Iris pigment epithelial cell (primary cell): ENCODE results near the gene ST7.
"Not testable (repeated sequence)": the region's sequence is repeated elsewhere in the genome, so short reads cannot be mapped to it uniquely, and the experiment has no call there.

Source experiments
- DNase-seq: peaks from one replicate; pipeline ENCODE4 v3.0.0-alpha.2; 2011; ENCODE audit warnings: low read depth

ST7 gene

DNA sequence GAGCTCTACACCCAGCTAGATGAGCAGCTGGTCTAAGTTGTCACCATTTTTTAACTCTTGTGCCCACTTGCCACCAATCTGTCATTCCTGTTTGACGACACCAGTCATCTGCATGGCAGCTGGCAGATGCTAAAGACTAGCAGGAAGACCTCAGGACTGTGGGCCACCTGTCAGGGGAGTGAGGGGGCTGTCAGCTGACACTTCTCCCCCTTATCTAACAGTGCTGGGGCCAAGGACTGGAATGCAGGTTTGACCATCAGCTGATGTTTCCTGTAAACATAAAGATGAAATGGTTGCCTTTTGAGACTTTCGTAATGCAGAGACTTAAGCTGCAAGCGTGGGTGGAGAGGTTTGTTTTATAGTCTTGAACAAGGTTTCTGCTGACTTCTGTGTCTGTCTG, 276.0 kb downstream of the ST7 start:
- DNase-seq, result peak; percentile 93

DNA sequence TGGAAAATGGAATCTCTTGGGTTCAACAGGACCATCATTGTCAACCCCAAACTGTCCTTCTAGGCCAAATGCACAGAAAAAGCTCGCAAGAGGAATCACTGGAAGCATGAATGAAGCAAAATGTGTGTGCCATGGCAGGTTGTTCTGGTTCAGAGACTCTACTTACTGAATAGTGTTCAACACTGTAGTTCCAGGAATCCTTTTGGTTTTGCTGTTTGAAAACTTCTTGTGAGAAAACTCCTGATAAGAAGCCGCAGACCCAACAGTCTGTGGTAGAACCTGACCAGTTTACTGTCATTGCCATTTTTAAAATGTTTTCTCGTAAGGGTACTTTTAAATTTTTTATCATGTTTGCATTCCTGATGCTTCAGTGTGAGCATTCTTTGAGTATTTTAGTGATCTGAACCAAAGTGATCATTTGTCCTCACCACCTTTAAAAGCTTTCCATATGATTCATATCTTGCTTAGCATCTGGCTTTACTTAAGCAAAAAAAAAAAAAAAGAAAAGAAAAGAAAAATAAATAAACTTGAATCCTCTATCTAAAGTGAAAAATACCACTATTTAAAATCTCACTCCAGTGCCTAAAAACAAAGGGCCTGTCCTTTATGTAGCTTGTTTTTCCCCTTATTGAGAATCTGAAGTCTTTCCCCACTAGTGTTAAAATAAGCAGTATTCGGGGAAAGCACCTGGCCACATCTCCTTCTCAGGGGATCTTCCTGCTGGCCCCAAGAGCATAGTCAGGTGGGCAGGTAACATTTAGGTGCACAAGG, 277.2 kb downstream of the ST7 start:
- peak; percentile 96 for DNase-seq

DNA sequence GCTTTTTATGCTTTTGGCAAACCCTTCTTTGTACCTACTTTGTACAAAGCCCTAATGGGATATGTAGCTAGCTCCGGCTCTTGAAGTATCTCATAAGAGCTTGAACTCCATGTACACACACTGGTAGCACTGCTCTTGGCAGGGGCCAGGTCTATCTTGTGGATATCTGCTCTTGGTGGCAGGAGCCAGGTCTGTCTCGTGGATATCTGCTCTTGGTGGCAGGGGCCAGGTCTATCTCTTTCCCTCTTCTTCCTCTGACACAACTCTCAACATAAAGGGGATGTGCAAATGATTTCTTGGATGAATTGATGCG, 277.7 kb downstream of the ST7 start:
- no peak for DNase-seq

DNA sequence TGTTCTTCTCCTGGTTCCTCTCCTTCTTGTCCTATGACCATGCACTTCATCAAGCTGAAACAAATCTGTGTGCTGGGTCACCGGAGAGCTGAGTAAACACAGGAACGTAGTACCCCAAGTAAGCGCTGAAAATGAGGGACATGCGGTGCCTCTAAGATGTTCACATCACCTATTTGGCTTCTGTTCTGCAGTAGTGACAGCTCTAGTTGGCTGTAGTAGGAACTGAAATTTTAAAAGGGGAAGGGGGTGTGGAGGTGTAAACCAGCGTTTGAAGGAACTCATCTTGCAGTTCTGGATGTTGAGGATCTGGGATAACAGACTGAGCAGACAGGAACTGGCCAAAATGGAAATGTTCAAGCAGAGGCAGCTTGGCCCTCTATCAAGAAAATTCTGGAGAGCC, 284.3 kb downstream of the ST7 start:
- DNase-seq, result no peak

DNA sequence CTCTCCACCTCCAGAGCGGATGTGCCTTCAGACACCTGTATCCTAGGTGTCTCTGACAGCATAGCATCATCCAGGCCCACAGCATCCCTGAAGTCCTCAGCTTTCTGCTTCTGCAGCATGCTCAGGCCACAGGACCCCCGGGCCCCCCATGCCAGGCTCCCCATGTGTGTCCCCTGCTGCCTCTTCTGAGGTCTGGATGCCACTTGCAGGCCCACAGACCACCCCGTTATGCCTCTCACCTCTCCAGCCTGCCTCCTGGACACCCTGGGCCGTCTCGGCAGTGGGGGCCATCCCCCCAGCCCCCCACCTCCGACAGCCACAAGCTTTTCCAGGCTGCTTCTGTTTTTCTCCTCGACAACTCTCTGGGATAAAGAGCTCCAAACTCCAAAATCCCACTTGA, 285.2 kb downstream of the ST7 start:
- DNase-seq, result no peak

DNA sequence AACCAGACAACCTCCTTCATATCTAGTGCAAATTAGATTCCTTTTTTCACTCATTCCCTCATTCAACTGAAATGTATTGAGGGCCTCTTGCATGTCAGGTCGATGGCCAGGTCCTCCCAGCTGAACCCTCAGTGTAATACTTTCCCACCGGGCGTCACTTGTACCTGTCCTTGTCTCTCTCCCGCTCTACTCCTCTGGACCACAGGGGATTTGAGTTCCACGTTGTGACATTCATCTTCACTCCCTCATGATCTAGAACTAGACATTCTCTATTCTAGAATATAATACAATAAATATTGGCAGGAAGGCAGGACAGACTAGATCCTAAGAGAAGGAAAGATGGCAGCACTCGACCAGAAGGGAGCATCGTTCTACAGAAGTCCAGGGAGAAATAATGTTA, 285.6 kb downstream of the ST7 start:
- no peak for DNase-seq

DNA sequence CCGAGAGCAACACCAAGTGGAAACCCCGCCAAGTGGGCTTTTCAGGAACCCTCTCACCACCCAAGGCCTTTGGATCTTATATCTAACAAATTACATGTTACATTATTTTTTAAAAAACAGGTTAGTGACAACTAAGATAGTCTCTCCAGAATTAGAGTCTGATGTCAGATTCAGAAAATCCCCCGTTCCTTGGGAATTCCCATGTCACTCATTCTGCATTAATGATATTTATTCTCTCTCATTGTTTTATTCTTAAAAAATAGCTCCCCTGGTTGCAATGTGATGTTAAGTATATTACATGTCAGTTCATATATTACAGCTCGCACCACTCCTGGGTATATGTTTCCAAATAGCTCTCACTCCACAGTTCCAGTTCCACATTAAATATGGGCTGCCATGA, 287.8 kb downstream of the ST7 start:
- no peak for DNase-seq

DNA sequence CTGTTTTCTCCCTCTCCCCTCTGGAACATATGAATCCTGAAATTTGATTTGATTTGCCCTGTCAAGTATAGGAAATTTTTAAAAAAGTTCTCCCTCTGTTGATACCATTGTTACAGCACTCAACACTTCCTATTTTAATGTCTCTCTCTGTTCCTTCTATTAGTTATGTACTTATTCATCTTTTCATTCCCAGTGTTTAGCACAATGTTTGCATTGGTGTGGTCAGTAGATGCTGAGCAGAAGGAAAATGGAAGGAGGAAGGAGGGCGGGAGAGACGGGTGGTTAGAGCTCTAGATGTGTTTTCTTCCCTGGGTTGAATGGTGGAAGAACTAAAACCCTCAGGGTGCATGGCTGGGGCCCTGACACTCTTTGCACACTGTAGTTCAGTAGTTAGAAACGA, 290.1 kb downstream of the ST7 start:
- no peak for DNase-seq

DNA sequence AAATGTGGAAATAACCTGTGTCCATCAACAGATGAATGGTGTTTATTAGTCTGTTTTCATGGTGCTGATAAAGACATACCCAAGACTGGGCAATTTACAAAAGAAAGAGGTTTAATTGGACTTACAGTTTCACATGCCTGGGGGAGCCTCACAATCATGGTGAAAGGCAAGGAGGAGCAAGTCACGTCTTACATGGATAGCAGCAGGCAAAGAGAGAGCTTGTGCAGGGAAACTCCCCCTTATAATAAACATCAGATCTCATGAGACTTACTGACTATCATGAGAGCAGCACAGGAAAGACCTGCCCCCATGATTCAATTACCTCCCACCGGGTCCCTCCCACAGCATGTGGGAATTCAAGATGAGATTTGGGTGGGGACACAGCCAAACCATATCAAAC, 292.4 kb downstream of the ST7 start:
- not testable (repeated sequence) for DNase-seq

DNA sequence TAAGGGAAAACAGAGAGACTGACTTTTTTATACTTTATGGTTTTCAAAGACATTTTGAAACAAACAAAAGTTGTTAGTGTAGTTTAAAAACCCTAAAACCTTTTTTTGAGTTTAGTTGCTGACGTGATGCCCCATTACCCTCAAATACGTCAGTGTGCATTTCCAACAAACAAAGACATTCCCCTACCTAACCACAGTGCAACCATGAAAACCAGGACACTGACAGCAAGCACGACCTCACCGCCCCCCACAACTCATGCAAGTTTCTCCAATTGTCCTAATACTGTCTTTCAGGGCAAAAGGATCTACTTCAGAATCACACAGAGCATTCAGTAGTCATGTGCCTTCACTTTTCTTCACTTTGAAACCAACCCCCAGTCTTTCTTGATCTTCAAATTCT, 294.5 kb downstream of the ST7 start:
- DNase-seq, result no peak

DNA sequence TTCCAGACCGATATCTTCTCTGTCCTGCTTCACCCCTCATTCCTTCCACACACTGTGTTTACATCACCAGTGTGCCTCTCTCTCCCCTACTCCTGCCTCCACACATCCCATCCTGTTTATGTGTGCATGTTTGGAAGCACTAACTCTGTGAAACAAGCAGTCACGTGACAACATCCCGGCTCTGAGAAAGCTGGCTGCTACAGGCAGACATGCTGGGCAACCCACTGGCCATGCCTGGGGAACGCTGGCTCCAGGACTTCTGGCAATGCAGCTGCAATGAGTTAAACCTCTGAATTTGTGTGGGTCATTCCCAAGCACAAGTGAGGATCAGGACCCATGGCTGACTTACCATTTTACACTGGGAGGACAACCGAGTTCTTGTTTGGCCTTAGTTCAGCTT, 295.5 kb downstream of the ST7 start:
- DNase-seq, result no peak

DNA sequence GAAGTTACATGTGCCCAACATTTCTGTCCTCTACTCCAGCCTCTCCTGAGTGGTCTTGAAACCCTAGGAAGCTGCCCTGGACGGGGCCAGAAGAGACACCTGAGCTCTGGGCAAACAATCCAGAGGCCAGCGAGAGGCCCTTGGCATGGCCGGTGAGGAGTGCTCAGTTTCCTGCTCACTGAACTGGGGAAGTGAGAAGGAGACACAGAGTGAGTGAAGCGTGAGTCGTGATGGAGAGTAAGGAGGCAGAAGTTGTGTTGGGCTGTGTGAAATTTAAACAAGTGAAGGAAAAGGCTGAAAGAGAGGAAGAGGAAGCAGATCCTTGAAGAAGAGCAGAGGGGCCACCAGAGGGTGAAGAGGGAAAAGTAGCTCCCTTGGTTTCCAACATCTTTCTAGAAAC, 296.4 kb downstream of the ST7 start:
- no peak for DNase-seq

DNA sequence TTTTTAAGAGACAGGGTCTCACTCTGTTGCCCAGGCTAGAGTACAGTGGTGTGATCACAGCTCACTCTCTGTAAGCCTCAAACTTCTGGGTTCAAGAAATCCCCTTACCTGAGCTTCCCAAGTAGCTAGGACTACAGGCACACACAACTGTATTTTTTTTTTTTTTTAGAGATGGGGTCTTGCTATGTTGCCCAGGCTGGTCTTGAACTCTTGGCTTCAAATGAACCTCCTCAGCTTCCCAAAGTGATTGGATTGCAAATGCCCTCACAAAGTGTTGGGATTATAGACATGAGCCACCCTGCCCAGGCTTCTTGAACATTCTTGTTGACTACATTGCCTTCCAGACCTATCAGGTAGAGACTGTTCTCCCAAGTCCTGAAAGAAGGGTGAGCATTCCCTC, 296.9 kb downstream of the ST7 start:
- DNase-seq, result no peak

DNA sequence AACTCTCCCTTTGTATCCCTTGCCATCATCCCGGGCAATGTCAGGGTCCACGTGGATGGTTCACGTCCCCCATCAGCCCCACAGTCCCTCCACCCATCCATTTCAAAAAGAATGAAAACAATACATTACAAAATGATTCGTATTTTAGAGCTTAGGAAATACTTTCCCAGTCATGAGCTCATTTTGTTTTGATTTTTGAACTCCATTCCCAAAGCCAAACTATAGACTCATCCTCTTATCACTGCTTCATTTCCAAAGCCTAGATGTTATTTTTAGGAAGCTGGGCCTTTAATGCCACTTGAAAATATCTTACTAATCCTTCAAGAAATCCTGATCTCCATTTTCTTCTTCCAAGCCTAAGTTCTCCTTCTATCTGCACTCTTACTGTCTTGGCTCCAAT, 297.5 kb downstream of the ST7 start:
- DNase-seq, result no peak

DNA sequence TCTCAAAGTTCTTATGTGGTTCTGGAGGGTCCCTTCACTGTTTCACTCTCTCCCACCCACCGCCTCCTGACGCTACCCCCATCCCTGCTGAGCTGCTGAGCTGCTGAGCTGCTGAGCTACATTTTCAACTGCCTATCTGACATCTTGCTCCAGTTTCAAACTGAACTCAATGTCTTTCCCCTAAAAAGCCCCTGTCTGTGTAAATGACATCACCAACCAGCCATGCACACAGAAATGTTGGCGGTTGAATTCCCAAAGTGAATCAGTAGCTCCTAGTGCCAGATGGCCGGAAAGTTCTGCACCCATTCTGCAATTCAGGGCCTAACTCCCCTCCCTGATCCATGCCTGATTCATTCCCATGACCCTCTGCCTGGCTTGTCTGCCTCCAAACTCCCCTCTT, 298.4 kb downstream of the ST7 start:
- peak; percentile 72 for DNase-seq

DNA sequence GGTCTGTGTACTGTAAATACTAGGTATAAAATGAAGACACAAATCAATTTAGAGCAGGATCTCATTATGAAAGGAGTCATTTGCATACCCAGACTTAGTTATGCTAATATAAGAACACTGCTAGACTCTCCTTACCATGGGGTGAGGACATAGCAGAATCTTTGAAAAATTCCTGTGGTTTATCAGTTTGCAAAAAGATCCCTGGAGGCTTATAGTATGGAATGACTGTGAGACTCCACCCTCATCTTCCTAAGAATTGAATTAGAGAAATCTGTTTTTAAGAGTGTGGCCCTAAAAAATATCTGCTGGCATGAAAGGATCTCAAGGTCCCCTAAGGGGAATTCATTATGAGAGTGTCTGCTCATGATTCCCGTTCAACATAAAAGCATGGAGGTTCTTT, 306.3 kb downstream of the ST7 start:
- peak; percentile 69 for DNase-seq

DNA sequence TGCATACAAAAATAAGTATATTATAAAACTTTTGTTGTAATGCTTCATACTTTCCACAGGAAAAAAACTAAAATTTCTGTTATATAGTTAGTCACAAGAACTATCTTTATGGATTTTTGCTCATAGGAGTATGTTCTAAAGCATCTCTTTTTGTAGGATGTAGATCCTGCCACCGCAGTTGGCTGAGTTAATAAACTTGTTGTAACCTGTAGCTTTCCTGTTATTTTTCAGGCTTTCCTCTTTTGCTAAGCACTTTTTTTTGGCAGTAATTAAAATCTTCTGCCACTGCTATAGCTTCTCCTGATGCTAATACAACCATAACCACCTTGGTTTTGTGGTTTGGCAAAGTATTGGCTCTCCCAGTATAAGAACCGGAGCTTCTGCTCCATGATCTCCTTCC, 309.2 kb downstream of the ST7 start:
- no peak for DNase-seq

DNA sequence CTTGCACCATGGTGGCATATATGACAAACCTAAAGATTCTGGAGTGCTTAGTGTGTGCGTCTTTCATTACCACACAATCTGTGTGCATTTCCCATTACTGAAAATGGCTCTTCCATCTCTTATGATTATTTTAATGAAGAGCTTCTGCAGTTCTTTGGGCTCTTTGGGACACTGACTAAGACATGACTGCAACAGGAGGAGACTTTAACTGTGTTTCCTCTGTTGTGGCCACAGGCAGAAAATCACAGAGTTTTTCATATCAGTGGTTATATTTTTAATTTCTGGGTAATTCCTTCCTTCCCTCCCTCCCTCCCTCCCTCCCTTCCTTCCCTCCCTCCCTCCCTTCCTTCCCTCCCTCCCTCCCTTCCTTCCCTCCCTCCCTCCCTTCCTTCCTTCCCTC, 311.4 kb downstream of the ST7 start:
- DNase-seq, result no peak

DNA sequence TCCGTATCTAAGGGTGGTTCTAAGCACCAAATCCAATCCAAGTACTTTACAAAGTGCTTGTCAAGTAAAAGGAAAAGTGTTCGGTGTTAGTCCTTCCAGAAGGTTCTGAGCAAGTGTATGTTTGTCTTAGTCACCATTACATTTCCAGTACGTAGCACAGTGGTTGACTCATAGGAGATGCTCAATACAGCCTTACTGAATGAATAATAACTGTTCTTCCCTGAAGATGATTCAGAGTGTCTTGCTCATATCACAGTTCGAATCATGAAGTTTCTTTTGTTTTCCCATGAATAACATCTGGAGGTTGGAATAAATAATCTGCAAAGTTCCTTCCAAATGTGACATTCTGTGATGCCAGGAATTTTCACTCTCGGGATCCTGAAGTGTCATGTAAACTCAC, 316.1 kb downstream of the ST7 start:
- DNase-seq, result peak; percentile 98

DNA sequence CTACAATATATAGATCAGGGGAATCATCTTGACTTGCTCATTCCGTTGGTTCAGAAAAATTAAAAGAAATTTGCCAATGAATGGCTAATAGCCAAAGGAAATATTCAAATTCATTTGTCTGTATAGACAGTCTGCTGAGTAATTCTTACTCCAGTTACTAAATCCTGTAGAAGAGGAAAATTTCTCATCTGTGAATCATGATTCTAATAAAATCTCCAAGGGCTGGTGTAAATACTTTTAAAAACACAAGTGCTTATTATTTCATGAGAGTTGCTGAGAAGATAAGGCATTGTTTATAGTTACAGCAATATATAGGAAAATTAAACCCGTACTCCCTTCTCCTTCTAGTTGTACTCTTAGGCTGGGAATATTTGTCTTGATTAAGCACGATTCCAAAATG, 316.6 kb downstream of the ST7 start:
- DNase-seq, result peak; percentile 91

DNA sequence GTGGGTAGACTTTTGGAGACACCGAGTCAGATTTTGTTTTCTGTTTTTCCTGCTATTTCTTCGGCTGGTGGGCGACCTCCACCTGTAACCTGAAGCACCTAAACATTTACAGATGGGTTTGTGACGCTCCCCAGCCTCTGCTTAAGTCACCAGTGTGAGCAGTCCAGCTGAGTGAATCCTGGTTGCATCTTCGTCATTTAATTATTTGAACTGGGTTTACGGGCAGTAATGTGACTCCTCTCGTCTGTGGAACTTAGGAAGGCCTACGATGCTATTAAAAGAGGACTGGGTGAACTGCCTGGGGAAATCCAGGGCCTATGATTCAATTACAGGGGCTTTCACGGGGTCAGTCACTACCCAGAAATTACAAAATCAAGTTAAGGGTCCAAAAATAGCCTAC, 317.1 kb downstream of the ST7 start:
- peak; percentile 83 for DNase-seq

DNA sequence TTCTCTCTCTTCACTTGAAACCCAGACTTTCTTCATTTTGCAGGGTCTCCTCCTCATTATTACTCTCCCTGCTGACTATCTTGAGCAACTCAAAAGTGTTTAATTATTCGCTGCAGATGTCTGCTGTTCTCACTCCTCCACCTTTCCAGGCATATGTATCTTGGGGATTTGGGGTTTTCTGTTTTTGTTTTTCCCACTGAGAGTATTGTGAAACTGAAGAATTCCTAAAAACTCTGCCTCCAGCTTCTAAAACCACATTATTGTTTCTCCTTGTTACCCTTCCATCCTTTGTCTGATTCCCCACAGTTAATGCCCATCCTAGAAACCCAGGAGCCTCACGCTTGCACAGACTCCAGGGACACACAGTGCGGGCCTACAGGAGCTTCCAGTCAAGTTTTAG, 318.3 kb downstream of the ST7 start:
- no peak for DNase-seq

DNA sequence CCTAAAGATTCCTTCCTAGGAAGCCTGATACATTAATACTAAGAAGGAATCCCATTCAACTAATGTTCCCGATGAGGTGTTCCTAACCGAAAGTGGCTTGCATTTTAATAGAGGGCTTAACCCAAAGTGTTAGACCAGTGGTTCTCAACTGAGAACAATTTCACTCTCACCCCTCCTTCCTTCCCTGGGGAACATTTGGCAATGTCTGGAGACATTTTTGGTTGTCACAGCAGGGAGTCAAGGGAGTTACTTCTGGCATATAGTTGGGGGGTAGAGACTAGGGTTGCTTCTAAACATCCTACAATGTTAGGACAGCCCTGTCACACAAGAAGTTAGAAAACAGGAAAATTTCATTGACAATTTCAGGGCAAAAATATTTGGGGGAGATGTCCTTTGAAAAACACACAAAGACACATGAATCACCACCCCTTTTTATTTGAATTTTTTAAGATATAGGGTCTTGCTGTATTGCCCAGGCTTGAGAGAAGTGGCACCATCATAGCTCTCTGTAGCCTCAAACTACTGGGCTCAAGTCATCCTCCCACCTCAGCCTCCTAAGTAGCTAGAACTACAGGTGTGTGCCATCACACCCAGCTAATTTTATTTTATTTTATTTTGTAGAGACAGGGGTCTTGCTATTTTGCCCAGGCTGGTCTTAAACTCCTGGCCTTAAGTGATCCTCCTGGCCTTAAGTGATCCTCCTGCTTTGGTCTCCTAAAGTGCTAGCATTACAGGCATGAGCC, 318.9 kb downstream of the ST7 start:
- no peak for DNase-seq

DNA sequence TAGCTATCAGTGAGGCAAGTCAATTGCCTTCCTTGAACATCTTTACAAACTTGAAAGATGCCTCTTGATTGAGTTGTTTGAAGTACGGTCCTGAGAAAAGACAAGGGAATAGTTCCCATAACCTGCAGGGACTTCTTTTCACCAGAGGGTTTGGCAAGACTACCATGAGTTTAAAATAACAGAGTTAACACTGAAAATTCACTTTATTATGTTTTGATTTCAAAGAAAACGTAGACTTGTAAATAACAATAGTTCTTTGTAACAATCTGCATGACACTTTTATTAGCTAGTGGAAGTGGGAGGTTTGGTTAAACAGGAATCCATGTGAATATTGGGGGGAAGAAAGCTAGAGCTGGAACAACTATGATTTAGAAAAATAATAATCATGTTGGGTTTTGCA, 320.0 kb downstream of the ST7 start:
- no peak for DNase-seq
